Activated CD4-positive, alpha-beta T cell treated with anti-CD3 and anti-CD28 coated beads for 48 hours (primary cell): ENCODE data around the gene HSFX1.
A peak's percentile ranks its signal among the peaks of the same experiment; 100 is the strongest.

Source experiments
- DNase-seq: peaks from one replicate; pipeline ENCODE4 v3.0.0-alpha.2; 2020

HSFX1 gene

DNA sequence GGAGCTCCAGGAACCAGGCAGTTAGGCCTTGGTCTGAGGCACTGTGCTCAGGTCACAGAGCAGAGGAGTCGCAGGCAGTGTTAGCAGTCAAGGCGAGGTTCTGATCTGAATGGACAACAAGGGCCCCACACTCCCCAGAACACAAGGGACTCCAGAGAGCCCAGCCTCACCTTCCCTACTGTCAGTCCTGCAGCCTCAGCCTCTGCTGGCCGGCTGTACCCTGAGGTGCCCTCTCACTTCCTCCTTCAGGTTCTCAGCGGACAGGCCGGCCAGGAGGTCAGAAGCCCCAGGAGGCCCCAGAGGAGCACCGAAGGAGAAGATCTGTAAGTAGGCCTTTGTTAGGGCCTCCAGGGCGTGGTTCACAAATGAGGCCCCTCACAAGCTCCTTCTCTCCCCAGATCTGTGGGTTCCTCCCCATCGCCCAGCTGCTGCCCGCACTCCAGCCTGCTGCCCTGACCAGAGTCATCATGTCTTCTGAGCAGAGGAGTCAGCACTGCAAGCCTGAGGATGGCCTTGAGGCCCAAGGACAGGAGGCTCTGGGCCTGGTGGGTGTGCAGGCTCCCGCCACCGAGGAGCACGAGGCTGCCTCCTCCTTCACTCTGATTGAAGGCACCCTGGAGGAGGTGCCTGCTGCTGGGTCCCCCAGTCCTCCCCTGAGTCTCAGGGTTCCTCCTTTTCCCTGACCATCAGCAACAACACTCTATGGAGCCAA, 34.0 kb downstream of the HSFX1 start:
- DNase-seq, result no peak

DNA sequence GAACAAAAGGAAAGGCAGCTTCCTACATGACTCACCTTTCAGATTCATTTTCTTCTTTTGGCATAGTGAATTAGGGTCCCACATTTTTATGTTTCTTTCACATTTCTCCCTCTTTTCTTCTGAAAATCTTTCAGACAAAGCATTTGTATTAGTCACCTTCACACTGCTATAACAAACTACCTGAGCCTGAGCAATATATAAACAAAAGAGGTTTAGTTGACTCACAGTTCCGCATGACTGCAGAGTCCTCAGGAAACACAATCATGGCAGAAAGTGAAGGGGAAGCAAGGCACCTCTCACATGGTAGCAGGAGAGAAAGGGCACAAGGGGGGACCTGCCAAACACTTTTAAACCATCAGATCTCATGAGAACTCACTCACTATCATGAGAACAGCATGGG, 44.8 kb downstream of the HSFX1 start:
- DNase-seq, result peak; percentile 3

DNA sequence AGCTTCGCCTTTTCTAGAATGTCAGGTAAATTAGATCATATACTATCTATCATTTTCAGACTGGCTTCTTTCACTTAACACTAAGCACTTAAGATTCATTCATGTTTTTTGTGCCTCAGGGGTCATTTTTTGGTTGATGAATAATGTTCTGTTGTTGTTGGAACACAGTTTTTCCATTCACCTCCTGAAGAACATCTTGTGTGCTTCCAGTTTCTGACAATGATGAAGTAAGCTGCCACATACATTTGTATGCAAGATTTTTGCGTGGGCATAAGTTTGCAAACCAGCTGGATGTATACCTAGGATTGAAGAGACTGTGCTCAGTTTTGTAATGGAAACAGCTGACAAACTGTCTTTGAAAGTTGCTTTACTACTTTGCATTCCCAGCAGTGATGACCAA, 45.5 kb downstream of the HSFX1 start:
- DNase-seq, result no peak

DNA sequence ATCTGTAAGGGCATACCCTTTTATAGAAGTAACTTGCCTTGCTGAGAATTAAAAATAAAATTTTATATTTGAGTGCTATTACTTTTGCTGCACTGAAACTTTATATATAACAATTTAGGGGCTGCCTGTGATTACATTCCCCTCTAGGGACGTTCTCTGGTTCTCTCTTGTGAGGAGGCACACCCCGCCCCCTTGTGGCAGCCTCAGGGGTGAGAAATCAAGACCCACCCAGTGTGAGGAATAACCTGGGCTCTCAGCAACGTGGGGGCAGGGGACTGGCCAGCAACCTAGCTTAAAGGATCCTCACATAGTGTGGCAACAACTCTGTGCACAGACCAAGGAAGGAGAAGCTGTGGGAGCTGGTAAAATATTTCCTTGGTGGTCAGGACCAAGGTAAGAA, 51.6 kb downstream of the HSFX1 start:
- DNase-seq, result peak; percentile 58
